Endothelial cell of umbilical vein (primary cell): ENCODE results near the gene PFKP.

ENCODE experiments used
- EZH2 ChIP-seq: IDR thresholded peaks from 2 replicates; pipeline ENCODE4 v1.6.1; 2012; ENCODE audit warnings: borderline replicate concordance, low read depth, mild to moderate bottlenecking, moderate library complexity, low read length, inconsistent platforms; ENCODE audit not compliant: severe bottlenecking
- POLR2AphosphoS5 ChIP-seq: IDR thresholded peaks from 2 replicates; pipeline ENCODE4 v1.6.1; 2012; ENCODE audit warnings: low read depth, mild to moderate bottlenecking, control low read depth, low read length, moderate library complexity; ENCODE audit not compliant: insufficient read depth
- TF ChIP-seq, protein P1 (sequence below): IDR thresholded peaks from 2 replicates; pipeline ENCODE4 v1.6.1; 2011; ENCODE audit not compliant: insufficient read depth, insufficient read length
- TF ChIP-seq, protein P2 (sequence below), 2 donors: IDR thresholded peaks; 1 replicate in 1 of 2; 2 replicates in 1 of 2; pipeline ENCODE4 v1.5.1; 2011; ENCODE audit warnings: low read length in 2 of 2, mild to moderate bottlenecking in 2 of 2, moderate library complexity in 2 of 2, control low read depth in 1 of 2, inconsistent platforms in 1 of 2, low read depth in 1 of 2; ENCODE audit not compliant: insufficient read depth in 1 of 2; ENCODE audit errors: extremely low read depth in 1 of 2

DNA sequence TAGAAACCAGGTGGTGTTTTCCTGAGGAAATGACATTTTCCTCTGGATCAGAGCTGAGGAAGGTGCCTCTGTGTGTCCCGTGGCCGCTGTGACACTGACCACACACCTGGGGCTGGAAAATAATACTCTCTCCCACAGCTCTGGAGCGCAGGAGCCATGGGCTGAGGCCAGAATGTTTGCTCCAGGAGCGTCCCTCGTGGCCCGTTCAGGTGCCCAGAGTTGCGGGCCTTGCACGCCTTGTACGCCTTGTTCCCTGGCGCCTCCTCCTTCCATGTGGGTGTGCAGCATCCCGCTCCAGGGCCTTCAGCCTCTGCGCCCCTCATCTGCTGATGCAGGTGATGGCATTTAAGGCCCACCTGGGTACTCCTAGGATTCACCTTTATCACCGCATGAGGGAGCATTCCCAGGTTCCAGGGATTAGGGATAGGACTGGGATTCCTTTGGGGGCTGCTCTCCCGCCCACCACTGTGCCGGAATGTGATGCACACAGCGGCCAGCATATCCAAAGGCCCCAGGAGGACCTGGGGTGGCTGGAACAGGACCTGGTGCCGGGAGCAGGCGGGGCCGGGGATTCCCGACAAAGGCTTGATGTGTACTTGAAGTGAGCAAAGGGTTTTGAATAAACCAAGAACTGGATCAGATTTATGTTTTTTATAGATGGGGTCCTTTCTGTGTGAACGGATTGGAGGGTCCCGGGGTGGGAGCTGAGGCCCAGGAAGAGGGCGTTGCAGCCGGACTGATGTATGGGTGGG, 61.2 kb downstream of the PFKP start:
- TF ChIP-seq, protein P1, sequence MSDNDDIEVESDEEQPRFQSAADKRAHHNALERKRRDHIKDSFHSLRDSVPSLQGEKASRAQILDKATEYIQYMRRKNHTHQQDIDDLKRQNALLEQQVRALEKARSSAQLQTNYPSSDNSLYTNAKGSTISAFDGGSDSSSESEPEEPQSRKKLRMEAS, result no peak
- TF ChIP-seq, protein P2, sequence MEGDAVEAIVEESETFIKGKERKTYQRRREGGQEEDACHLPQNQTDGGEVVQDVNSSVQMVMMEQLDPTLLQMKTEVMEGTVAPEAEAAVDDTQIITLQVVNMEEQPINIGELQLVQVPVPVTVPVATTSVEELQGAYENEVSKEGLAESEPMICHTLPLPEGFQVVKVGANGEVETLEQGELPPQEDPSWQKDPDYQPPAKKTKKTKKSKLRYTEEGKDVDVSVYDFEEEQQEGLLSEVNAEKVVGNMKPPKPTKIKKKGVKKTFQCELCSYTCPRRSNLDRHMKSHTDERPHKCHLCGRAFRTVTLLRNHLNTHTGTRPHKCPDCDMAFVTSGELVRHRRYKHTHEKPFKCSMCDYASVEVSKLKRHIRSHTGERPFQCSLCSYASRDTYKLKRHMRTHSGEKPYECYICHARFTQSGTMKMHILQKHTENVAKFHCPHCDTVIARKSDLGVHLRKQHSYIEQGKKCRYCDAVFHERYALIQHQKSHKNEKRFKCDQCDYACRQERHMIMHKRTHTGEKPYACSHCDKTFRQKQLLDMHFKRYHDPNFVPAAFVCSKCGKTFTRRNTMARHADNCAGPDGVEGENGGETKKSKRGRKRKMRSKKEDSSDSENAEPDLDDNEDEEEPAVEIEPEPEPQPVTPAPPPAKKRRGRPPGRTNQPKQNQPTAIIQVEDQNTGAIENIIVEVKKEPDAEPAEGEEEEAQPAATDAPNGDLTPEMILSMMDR (IDR thresholded peaks at IDR 0.05; ENCODE audit: extremely low read depth in 1 of 2, insufficient read depth in 1 of 2, low read depth in 1 of 2, low read length in 2 of 2), result no peak
- peak; percentile 16 for TF ChIP-seq POLR2AphosphoS5
- TF ChIP-seq EZH2, result no peak
